Dedifferentiated amniotic fluid mesenchymal stem cell (primary cell): Measurements from ENCODE around the gene ZBTB33.

Experiments used
- DNase-seq: peaks from one replicate; pipeline ENCODE4 v3.0.0-alpha.2; 2016; ENCODE audit errors: extremely low spot score

Gene ZBTB33

GRCh38 chrX:120264341-120264740 lies 13.7 kb downstream of the ZBTB33 start:
- no peak for DNase-seq

DNA sequence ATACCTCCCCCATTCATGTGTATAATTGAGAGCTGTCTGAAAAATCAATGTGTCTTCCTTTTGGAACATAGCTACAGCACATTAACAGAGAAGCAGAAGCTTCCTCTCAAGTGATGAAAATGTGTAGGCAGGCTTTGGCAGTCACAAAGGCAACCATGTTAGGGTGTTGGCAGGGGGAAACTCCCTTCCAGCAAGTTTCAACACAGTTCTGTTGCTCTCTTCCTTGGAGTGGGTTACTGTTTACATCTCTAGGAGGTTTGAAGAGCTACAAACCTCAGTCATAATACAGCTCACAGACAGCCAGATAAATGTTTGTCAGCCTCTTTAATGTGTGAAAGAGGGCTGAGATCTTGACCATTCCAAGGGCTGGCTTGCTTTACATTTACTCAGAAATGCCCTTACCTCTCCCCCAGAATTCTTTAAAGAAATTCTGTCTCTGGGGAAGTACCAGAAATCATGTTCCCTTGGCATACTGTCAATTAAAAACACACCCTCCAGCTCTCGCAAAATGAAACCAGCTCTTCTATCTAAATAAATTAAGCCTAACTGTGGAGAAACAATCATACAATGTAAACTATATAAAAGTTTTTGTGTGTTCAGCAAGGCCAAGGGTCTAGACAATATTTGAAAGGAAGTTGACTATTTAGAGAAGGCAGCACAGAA lies 18.9 kb downstream of the ZBTB33 start:
- DNase-seq: peak; percentile 30

DNA sequence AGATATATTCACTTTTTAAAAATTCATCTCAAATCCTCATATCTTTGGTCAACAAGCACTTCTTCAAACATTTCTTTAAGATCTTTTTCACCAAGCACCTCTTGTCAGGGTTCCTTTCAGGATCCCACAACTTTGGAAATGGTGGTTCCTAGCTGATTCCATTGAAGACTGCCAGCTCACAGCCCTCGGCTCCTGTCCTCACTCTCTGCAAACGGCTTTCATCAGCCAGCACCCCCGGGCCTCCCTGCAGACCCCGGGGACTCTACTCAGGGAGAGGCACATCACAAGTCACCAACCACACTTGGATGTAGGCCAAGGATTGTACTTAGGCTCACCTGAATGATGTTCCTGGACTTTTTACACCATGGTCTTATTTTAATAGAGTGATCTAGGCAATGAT lies 20.0 kb downstream of the ZBTB33 start:
- DNase-seq: no peak

- no peak for DNase-seq
These were observed 20.6 kb downstream of the ZBTB33 start for GRCh38 chrX:120271218-120271617.

DNA sequence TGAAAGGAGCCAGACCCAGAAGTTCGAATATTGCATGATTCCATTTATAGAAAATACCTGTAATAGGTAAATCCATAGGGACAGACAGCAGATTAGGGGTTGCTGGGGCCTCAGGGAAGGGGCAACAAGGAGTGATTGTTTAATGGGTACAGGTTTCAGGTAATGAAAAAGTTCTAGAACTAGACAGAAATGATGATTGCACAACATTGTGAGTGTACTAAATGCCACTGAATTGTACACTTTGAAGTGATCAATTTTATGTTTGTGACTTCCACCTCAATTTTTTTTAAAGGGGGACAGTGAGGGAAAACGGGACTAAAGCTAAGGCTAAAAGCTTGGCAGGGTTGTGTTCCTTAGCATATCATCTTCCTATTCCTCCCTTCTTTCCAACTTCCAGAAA lies 23.5 kb downstream of the ZBTB33 start:
- DNase-seq: no peak

GRCh38 chrX:120274958-120275357 lies 24.3 kb downstream of the ZBTB33 start:
- no peak for DNase-seq

DNA sequence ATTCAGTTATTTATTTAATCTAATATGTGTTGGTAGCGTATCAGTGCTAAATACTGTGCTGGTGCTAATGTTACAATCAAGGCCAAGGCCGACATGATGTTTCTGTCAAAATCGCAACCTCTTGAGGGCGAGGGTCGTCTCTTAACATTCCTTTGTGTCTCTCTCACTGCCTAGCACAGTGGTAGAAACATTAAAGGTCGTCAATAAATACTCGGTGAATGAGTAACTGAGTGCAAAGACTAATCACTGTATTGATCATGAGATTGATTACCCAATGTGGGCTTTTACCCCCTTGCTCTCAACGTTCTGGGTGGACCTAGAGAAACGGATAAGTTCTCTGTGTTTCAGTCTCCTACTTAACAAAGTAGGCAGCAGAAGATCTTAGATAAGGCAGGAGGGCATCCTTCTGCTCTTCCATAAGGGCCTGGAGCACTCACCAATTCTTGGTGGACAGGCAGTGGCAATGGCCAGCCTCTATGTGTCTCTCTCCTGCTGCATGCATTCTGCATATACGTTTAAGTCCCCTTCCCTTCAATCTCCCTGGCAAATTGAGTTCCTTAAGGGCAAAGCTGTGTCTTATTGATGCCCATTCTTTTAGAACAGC lies 30.5 kb downstream of the ZBTB33 start:
- no peak for DNase-seq

DNA sequence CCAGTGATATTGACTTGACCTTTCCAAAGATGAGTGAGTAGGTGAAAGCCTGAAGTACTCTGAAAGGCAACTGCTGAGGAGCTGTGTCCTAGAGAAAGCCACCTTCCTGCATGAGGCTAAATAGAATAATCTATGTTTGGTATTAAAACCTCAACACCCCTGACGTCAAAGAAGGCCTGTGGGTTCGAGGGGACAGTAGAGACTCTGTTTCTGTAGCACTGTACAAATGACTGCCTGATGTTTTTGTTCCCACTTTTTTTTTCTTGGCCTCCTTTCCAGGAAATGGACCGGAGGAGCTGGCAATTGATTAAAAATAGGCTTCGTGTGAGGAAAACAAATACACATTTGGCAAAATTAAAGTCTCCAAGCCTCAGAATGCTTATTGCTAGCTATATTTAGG lies 31.1 kb downstream of the ZBTB33 start:
- no peak for DNase-seq

- no peak for DNase-seq
These were observed 32.1 kb downstream of the ZBTB33 start for GRCh38 chrX:120282697-120283096.

- DNase-seq: no peak
These were observed 36.3 kb downstream of the ZBTB33 start for GRCh38 chrX:120286733-120287512.

GRCh38 chrX:120287513-120288112 lies 37.0 kb downstream of the ZBTB33 start:
- DNase-seq: no peak

DNA sequence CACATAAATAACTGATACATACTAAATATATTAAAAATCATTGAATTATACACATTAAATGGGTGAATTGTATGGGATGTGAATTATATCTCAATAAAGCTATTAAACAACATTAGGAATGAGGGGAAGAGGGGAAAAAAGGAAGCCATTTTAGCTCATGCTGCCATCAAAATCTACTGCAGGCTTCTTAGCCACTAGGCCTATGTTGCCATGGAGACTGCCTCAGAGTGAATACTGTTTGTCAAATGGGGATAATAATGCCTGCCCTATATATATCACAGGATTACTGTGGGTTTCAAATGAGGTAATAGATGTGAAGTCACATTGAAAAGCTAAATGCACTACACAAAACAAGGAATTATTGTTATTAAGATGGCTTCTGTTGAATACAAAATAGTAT lies 39.5 kb downstream of the ZBTB33 start:
- DNase-seq: no peak

GRCh38 chrX:120291211-120291610 lies 40.6 kb downstream of the ZBTB33 start:
- DNase-seq: no peak

- no peak for DNase-seq
These were observed 42.4 kb downstream of the ZBTB33 start for GRCh38 chrX:120293015-120293414.

DNA sequence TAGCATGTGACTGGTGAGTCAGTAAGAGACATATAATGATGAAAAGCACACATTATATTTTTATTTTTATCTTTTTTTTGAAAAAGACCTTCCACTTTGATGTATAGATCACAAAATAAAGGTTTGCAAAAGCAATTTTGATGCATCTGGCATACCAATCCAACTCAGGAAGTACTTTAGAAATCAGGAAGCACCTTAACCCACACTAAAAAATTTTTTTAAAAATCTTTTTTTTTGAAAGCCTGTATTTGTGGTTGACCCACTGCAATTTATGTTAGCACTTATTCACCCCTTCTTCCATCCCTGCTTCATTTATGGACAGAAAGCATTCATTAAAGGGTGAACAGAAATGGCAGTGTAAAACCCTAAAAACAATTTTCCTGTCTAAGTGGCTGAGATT lies 44.0 kb downstream of the ZBTB33 start:
- no peak for DNase-seq

GRCh38 chrX:120297923-120298322 lies 47.3 kb downstream of the ZBTB33 start:
- DNase-seq: no peak

DNA sequence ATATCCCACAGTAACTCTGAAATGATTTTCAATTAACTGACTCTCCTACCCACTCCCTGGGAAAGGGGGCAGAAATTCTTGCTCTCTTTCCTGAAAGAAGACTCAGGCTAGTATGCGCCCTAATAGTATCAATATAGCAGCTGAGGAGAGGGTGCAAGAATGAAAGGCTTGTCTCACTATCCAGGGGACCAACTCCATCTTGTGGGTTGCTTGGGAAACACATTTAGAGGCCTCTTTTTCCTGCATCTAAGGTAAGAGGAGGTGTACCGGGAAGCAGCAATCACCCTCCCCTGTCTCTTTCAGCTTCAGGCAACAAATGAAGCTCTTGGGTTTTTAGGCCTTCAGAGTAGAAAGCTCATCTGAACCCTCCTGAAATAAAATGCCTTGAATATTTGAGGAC lies 49.3 kb downstream of the ZBTB33 start:
- no peak for DNase-seq

DNA sequence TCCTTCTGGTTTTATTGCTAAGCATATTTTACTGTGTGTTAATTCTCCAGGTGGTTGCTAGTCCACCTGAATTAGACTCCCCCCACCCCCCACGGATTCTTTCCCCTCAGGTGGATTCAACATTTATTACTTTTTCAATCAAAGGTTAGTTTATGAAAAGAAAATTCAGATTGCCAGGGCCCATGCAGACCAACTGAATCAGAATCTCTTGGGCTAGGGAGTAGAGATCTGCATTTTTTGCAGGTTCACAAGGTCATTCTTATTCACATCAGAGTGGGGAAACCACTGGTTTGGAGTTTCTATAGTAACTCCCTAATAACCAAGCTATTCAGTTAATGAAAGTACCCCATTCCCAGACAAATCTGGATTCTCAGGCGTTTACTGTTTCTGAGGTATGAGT lies 50.9 kb downstream of the ZBTB33 start:
- DNase-seq: no peak

DNA sequence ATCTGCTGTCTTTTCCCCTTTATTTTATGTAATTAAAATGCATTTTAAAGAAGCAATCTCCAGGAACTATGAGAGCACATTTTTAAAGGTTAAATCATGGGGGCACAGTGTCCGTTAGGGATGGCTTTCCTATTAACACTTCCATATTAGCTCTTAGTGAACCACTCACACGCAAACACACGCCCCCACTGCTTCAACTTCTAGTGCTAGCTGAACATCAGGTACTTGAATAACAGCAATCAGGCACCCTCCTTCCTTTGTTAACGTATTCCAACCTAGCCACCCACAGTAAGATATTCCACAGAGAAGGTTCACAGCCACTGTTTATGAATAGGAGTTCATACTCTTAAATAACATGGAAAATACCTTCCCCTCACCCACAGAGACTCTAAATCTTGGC lies 51.3 kb downstream of the ZBTB33 start:
- DNase-seq: no peak

DNA sequence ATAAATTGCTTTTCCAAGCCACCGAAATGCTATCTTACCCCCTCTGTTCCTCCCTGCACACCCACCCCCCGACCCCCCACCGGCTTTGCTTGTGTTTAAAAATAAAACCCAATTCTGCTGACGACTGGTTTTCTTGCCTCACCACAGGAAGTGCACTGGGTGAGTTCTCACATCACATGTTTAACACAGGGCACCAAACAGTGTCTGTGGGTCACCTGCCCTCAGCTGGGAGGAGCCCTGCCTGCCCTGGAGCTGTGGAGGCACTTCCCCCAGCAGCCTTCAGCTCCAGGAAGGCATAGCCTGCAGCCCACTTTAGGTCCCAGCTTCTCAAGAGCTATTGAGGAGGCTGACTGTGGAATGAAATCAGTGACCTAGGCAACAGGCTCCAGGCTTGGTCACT lies 51.8 kb downstream of the ZBTB33 start:
- no peak for DNase-seq

GRCh38 chrX:120304256-120304655 lies 53.6 kb downstream of the ZBTB33 start:
- no peak for DNase-seq

DNA sequence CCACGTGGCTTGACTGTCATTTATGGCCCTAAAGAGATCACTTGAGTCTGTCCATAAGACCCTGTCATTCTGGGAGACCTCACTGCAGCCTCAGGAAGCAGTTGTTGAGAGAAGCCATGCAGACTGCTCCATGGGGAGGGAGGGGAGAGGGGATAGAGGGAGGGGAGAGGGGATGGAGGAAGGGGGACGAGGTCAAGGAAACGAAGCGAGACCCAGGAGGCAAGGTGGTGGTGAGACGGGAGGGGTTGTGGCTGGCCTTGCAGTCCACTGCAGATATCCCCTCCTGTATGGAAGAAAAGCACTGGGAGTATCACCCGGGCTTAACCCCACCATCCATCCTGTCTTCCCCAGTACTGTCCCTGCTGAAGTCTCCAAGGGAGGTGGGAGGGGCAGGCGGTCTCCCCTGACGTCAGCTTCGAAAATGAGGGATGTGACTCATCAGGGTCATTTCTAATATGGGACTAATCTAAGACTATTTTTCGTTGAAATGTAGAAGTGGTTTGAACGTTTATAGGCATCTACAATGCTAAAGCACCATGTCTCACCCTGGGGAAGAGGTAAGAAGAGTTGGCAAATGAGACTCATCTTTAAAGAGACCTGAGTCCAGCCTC lies 55.0 kb downstream of the ZBTB33 start:
- DNase-seq: no peak
